Prostate gland (tissue), 2 donors: ENCODE results near the gene ZNF469. TPM values are rescaled to one million over a fixed set of nuclear protein-coding genes. Genes with fewer than 3 reads are reported as not detected.
A peak's percentile ranks its signal among the peaks of the same experiment; 100 is the strongest.

ENCODE experiments used
- DNase-seq: peaks from one replicate; pipeline ENCODE4 v3.0.0-alpha.2; 2019; ENCODE audit warnings: low spot score
- H3K27ac ChIP-seq, 2 donors: fragments of 200-600 bp; sonication (generic); 2 replicates each; pipeline ENCODE4 v1.5.1; 2017 to 2019
- H3K27me3 ChIP-seq: fragments of 200-600 bp; sonication (generic); replicated peaks from 2 replicates; pipeline ENCODE4 v1.5.1; 2019; ENCODE audit not compliant: insufficient read depth
- H3K36me3 ChIP-seq, 2 donors: fragments of 200-600 bp; sonication (generic); 1 replicate in 1 of 2; 2 replicates in 1 of 2; pipeline versions ENCODE4 v1.5.1 to v1.8.1; 2017 to 2019
- H3K4me1 ChIP-seq: fragments of 200-600 bp; sonication (generic); replicated peaks from 2 replicates; pipeline ENCODE4 v1.5.1; 2019
- H3K4me3 ChIP-seq, 2 donors: fragments of 200-600 bp; sonication (generic); 2 replicates each; pipeline ENCODE4 v1.5.1; 2017 to 2019
- H3K9me3 ChIP-seq: fragments of 200-600 bp; sonication (generic); 2 replicates; pipeline ENCODE4 v1.5.1; 2017
- CTCF ChIP-seq, 4 experiments: fragments of 200-600 bp in 2 of 4; fragments of 450-650 bp in 2 of 4; sonication (generic) in 2 of 4; IDR thresholded peaks; 1 replicate in 3 of 4; 2 replicates in 1 of 4; pipeline ENCODE4 v1.5.1; 2016 to 2019; ENCODE audit warnings: antibody characterized with exemption in 4 of 4, mild to moderate bottlenecking in 2 of 4, moderate library complexity in 2 of 4
- POLR2A ChIP-seq: fragments of 450-650 bp; IDR thresholded peaks from one replicate; pipeline ENCODE4 v1.6.1; 2016; ENCODE audit warnings: antibody characterized with exemption, mild to moderate bottlenecking
- POLR2AphosphoS5 ChIP-seq: sonication (generic); formaldehyde crosslinking; IDR thresholded peaks from one replicate; pipeline ENCODE4 v1.6.1; 2017; ENCODE audit warnings: antibody characterized with exemption
- WGBS: methylation state at CpG from one replicate; pipeline ENCODE4 v1.1.5; 2018; 5-methylcytosine and 5-hydroxymethylcytosine counted together
- intact Hi-C: fragments of 100-400 bp; cut with DNase I; formaldehyde crosslinking; loops from one replicate; pipeline ENCODE4 v1.14.2; 2022
- total RNA-seq, 2 donors: library from RNA; depleted of rRNA; stranded (reverse); fragments of >200 nt; gene quantifications; one replicate each; pipeline ENCODE4 v1.1.0, GENCODE V29; 2016

ZNF469 gene
- total RNA-seq, 2 donors from 2014 or later = 3.6 to 4.4 TPM

- no peak overlapping the region for H3K4me3 ChIP-seq
- TF ChIP-seq POLR2AphosphoS5 = no peak
- no peak for TF ChIP-seq POLR2A
- no peak for TF ChIP-seq CTCF (IDR thresholded peaks at IDR 0.05)
- H3K4me1 ChIP-seq = peaks cover 4% of the 10 kb centered on the region
- H3K27ac ChIP-seq = no peak overlapping the region
- 76% methylated on average over 3 of the region's 3 CpGs for WGBS
- no peaks in the 10 kb centered on the region for H3K9me3 ChIP-seq
- no peaks in the 10 kb centered on the region for H3K36me3 ChIP-seq
- intact Hi-C loops = no loop called here
- no peak for DNase-seq
- H3K27me3 ChIP-seq = no peaks in the 10 kb centered on the region
Measured at GRCh38 chr16:88401604-88402246, 19.0 kb downstream of the ZNF469 start.

GRCh38 chr16:88402551-88403240 lies 19.9 kb downstream of the ZNF469 start:
- no peaks in the 10 kb centered on the region for H3K27me3 ChIP-seq
- no peak for DNase-seq
- no peaks in the 10 kb centered on the region for H3K9me3 ChIP-seq
- no peak overlapping the region for H3K4me3 ChIP-seq
- intact Hi-C loops = no loop called here
- peaks cover 4% of the 10 kb centered on the region for H3K4me1 ChIP-seq
- no peaks in the 10 kb centered on the region for H3K36me3 ChIP-seq
- WGBS = 76% methylated on average over 24 of the region's 24 CpGs
- no peak overlapping the region for H3K27ac ChIP-seq
- no peak for TF ChIP-seq CTCF (IDR thresholded peaks at IDR 0.05)
- TF ChIP-seq POLR2AphosphoS5 = no peak
- no peak for TF ChIP-seq POLR2A

GRCh38 chr16:88403794-88404581 lies 21.2 kb downstream of the ZNF469 start:
- H3K4me3 ChIP-seq = no peak overlapping the region
- TF ChIP-seq POLR2AphosphoS5 (no peak), CTCF (IDR thresholded peaks at IDR 0.05) (no peak), POLR2A (no peak)
- peaks cover 4% of the 10 kb centered on the region for H3K4me1 ChIP-seq
- H3K9me3 ChIP-seq = no peaks in the 10 kb centered on the region
- no peak overlapping the region for H3K27ac ChIP-seq
- 86% methylated on average over 21 of the region's 22 CpGs for WGBS
- H3K27me3 ChIP-seq = no peaks in the 10 kb centered on the region
- DNase-seq = no peak
- intact Hi-C loops = no loop called here
- no peaks in the 10 kb centered on the region for H3K36me3 ChIP-seq

- Histone ChIP-seq H3K27ac (no peak overlapping the region), H3K9me3 (no peaks in the 10 kb centered on the region), H3K4me3 (no peak overlapping the region), H3K27me3 (no peaks in the 10 kb centered on the region), H3K36me3 (no peaks in the 10 kb centered on the region), H3K4me1 (peaks cover 4% of the 10 kb centered on the region)
- no peak for DNase-seq
- intact Hi-C loops = no loop called here
- WGBS = 96% methylated on average over 6 of the region's 6 CpGs
- TF ChIP-seq POLR2AphosphoS5 = no peak
Measured at GRCh38 chr16:88404769-88405168, 22.0 kb downstream of the ZNF469 start.

GRCh38 chr16:88405216-88406060 lies 22.7 kb downstream of the ZNF469 start:
- TF ChIP-seq CTCF (IDR thresholded peaks at IDR 0.05) = no peak
- TF ChIP-seq POLR2AphosphoS5 = no peak
- no peak for TF ChIP-seq POLR2A
- 39% methylated on average over 22 of the region's 29 CpGs for WGBS
- peak; percentile 27 for DNase-seq
- Histone ChIP-seq H3K27me3 (no peaks in the 10 kb centered on the region), H3K4me3 (peak overlapping the region in 1 of 2 donors; percentile 12), H3K36me3 (no peaks in the 10 kb centered on the region), H3K27ac (no peak overlapping the region), H3K9me3 (no peaks in the 10 kb centered on the region), H3K4me1 (peaks cover 4% of the 10 kb centered on the region)
- intact Hi-C loops = no loop called here
